Measurements from ENCODE around the gene POSTN. TPM values are rescaled to one million over a fixed set of nuclear protein-coding genes. Genes with fewer than 3 reads are reported as not detected.

POSTN gene
- total RNA-seq, 1 donor from 2014 or later, result 60.9 TPM

DNA sequence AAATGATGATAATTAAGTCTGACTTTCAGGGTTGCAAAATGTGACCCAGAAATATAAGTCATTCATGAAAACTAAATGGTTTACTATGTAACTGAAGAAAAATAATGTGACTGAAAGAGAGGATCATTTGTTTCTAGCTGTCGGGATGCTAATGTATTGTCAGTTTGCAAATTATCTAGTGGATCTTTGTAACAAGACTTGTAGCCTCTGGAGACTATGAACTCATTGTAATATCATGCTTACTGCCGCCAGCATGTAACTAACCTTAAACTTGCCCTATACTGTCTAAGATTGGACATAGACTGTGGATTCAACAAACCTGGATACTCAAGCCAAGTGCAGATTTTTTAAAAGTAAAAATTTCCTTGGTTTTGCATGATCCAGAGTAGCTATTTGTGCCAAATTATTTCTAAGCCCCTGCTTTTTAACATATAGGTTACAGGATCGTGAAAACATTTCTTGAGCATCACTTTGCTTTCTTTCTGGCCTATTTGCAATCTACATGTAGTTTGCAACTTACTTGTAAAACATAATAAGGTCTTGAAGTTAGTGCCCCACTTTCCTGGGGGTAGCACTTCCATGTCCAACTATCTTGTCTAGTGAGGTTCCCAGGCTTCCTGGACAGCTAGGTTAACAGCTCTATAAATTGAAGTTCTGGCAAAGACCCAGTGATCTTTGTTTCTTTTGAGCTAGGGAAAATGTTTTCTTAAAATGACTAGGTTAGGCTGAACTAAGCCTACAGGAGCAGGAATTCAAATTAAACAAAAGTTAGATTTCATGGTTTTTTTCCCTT, 3.3 kb upstream of the POSTN start:
- DNase-seq (ENCODE audit: extremely low spot score in 2 of 2), result no peak
- Histone ChIP-seq H3K27me3 (no peaks in the 10 kb centered on the region), H3K9me3 (no peaks in the 10 kb centered on the region), H3K36me3 (no peaks in the 10 kb centered on the region), H3K4me1 (no peaks in the 10 kb centered on the region), H3K4me3 (no peak overlapping the region), H3K27ac (no peak overlapping the region)
- intact Hi-C loops (cut with DNase I), result loop anchor here (10.0 kb wide), 1 partner anchor 527 kb away; no protein-coding TSS in a partner anchor
- TF ChIP-seq POLR2A (IDR thresholded peaks at IDR 0.05) (no peak), POLR2AphosphoS5 (IDR thresholded peaks at IDR 0.05; ENCODE audit: insufficient read depth in 1 of 2, low read depth in 1 of 2) (no peak)
- TF ChIP-seq, protein P1, sequence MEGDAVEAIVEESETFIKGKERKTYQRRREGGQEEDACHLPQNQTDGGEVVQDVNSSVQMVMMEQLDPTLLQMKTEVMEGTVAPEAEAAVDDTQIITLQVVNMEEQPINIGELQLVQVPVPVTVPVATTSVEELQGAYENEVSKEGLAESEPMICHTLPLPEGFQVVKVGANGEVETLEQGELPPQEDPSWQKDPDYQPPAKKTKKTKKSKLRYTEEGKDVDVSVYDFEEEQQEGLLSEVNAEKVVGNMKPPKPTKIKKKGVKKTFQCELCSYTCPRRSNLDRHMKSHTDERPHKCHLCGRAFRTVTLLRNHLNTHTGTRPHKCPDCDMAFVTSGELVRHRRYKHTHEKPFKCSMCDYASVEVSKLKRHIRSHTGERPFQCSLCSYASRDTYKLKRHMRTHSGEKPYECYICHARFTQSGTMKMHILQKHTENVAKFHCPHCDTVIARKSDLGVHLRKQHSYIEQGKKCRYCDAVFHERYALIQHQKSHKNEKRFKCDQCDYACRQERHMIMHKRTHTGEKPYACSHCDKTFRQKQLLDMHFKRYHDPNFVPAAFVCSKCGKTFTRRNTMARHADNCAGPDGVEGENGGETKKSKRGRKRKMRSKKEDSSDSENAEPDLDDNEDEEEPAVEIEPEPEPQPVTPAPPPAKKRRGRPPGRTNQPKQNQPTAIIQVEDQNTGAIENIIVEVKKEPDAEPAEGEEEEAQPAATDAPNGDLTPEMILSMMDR (IDR thresholded peaks at IDR 0.05), result no peak

DNA sequence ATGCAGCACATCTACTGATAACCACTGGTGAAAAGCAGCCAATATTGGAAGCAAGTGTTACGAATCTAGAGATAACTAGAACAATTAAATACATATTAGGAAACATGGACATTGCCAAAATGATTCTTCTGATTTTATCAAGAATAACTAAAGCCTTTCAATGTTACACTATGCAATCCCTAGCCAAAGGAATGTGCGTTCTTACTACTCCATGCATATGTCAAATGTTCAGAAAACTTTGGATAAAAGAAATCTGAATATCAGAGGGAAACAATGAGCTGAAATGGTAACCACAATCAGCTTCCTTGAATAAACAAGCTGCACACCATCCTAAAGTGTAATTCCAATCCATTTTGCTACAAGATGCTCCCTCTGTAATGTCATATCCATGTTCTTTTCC, 951 bp upstream of the POSTN start:
- Histone ChIP-seq H3K4me1 (no peaks in the 10 kb centered on the region), H3K9me3 (no peaks in the 10 kb centered on the region), H3K4me3 (no peak overlapping the region), H3K36me3 (no peaks in the 10 kb centered on the region), H3K27me3 (no peaks in the 10 kb centered on the region), H3K27ac (no peak overlapping the region)
- TF ChIP-seq, protein P1 (IDR thresholded peaks at IDR 0.05), result no peak
- TF ChIP-seq POLR2A (IDR thresholded peaks at IDR 0.05) (no peak), POLR2AphosphoS5 (IDR thresholded peaks at IDR 0.05; ENCODE audit: insufficient read depth in 1 of 2, low read depth in 1 of 2) (no peak)
- DNase-seq (ENCODE audit: extremely low spot score in 2 of 2), result no peak
- intact Hi-C loops (cut with DNase I), result no loop called here

DNA sequence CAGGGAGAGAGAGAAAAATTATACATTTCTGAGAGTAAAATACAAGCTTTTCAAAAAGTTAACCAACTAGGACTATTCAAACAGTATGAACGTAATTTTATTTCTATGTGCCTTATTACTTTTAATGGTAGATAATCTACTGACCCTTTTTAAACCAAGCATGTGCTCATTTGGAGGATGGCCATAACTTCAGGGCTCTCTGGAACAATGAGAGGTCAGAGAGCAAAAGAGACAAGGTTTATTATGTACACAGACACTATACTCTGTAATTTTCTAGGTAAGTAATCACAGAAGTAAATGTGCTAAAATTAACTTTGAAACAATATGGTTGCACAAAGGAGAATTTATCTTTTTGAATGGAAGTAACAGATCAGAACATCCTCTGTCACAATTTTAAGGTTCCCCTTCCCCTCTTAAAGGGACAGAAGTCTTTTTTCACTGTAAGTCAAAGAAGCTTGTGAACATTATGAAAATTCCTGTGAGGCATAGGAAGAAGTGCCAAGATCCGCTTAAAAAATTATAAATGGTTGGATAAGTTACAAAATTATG, 1.0 kb downstream of the POSTN start:
- Histone ChIP-seq H3K9me3 (no peaks in the 10 kb centered on the region), H3K36me3 (no peaks in the 10 kb centered on the region), H3K27me3 (no peaks in the 10 kb centered on the region), H3K4me3 (no peak overlapping the region), H3K27ac (no peak overlapping the region), H3K4me1 (no peaks in the 10 kb centered on the region)
- no peak for DNase-seq (ENCODE audit: extremely low spot score in 2 of 2)
- intact Hi-C loops (cut with DNase I), result no loop called here
- no peak for TF ChIP-seq POLR2A (IDR thresholded peaks at IDR 0.05)
- no peak for TF ChIP-seq POLR2AphosphoS5 (IDR thresholded peaks at IDR 0.05; ENCODE audit: insufficient read depth in 1 of 2, low read depth in 1 of 2)
- TF ChIP-seq, protein P1 (IDR thresholded peaks at IDR 0.05), result no peak

DNA sequence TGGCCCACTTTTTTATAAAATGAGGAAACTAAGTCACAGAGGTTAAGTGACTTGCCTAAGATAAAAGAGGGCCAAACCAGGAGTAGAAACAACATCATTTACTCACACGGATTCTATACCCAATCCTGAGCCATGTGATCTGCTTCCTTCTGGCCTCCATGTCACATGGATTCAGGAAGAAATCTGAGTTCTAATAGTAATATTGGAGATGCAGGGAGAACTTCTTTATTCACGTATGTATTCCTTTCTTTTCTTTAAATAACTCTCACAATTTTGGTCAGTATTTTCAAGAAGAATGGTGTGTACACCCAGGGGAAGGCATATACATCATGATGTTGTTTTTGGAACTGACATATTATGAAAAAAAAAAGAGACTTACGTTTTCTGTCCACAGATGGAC, 1.8 kb downstream of the POSTN start:
- no peak overlapping the region for H3K27ac ChIP-seq

More for the DNA sequence above, 1.8 kb downstream of the POSTN start:
- intact Hi-C loops (cut with DNase I), result no loop called here
- H3K36me3 ChIP-seq, result no peaks in the 10 kb centered on the region
- no peaks in the 10 kb centered on the region for H3K4me1 ChIP-seq
- H3K9me3 ChIP-seq, result no peaks in the 10 kb centered on the region
- no peaks in the 10 kb centered on the region for H3K27me3 ChIP-seq
- no peak overlapping the region for H3K4me3 ChIP-seq
- DNase-seq (ENCODE audit: extremely low spot score in 2 of 2), result no peak
- TF ChIP-seq POLR2AphosphoS5 (IDR thresholded peaks at IDR 0.05; ENCODE audit: insufficient read depth in 1 of 2, low read depth in 1 of 2), result no peak
- TF ChIP-seq POLR2A (IDR thresholded peaks at IDR 0.05), result no peak
- TF ChIP-seq, protein P1 (IDR thresholded peaks at IDR 0.05), result no peak

Data from vagina (tissue), 2 donors.